CD14-positive monocyte (primary cell): Measurements from ENCODE around the gene ABCA6. TPM values are rescaled to one million over a fixed set of nuclear protein-coding genes. Genes with fewer than 3 reads are reported as not detected.

Experiments used
- DNase-seq, 3 donors: peaks; one replicate each; pipeline ENCODE4 v3.0.0-alpha.2; 2011 to 2022
- H2AFZ ChIP-seq: 2 replicates; pipeline ENCODE4 v1.6.0; 2012; ENCODE audit warnings: mild to moderate bottlenecking, low read depth, low read length, inconsistent platforms; ENCODE audit not compliant: insufficient read depth, poor library complexity, severe bottlenecking
- H3K27ac ChIP-seq, 2 donors: 1 replicate in 1 of 2; 2 replicates in 1 of 2; pipeline ENCODE4 v1.5.1; 2012 to 2013; ENCODE audit warnings: low read length in 2 of 2, control low read depth in 1 of 2, inconsistent platforms in 1 of 2, low read depth in 1 of 2, mild to moderate bottlenecking in 1 of 2
- H3K27me3 ChIP-seq, 2 donors: one replicate each; pipeline versions ENCODE4 v1.6.0 to v1.6.1; 2011 to 2013; ENCODE audit warnings: low read length in 2 of 2; ENCODE audit not compliant: control insufficient read depth in 2 of 2, insufficient read depth in 2 of 2
- H3K36me3 ChIP-seq, 2 donors: replicated peaks in 1 of 2; 1 replicate in 1 of 2; 2 replicates in 1 of 2; pipeline versions ENCODE4 v1.5.1 to v1.6.1; 2012 to 2013; ENCODE audit warnings: low read length in 2 of 2, control low read depth in 1 of 2, inconsistent platforms in 1 of 2, mild to moderate bottlenecking in 1 of 2; ENCODE audit not compliant: insufficient read depth in 2 of 2, control insufficient read depth in 1 of 2
- H3K4me1 ChIP-seq, 2 donors: 1 replicate in 1 of 2; 2 replicates in 1 of 2; pipeline versions ENCODE4 v1.5.1 to v1.6.1; 2012 to 2013; ENCODE audit warnings: low read length in 2 of 2, control low read depth in 1 of 2, inconsistent platforms in 1 of 2, mild to moderate bottlenecking in 1 of 2, moderate library complexity in 1 of 2; ENCODE audit not compliant: insufficient read depth in 2 of 2, control insufficient read depth in 1 of 2
- H3K4me2 ChIP-seq: replicated peaks from 2 replicates; pipeline ENCODE3; 2012; ENCODE audit warnings: low read length, moderate library complexity, mild to moderate bottlenecking; ENCODE audit not compliant: poor library complexity, severe bottlenecking; ENCODE audit errors: extremely low read depth
- H3K4me3 ChIP-seq, 3 experiments: fragments of 200-600 bp in 1 of 3; sonication (generic) in 1 of 3; replicated peaks in 1 of 3; 1 replicate in 2 of 3; 2 replicates in 1 of 3; pipeline ENCODE4 v1.5.1; 2011 to 2013; ENCODE audit warnings: low read length in 3 of 3, mild to moderate bottlenecking in 3 of 3, control low read depth in 2 of 3, low read depth in 2 of 3, inconsistent platforms in 1 of 3, moderate library complexity in 1 of 3
- H3K79me2 ChIP-seq: 2 replicates; pipeline ENCODE4 v1.6.0; 2012; ENCODE audit warnings: mild to moderate bottlenecking, control low read depth, inconsistent platforms, low read length, moderate library complexity; ENCODE audit not compliant: insufficient read depth
- H3K9ac ChIP-seq: 2 replicates; pipeline ENCODE4 v1.6.0; 2017; ENCODE audit warnings: low read length, mild to moderate bottlenecking; ENCODE audit not compliant: insufficient read depth, poor library complexity, severe bottlenecking
- H3K9me3 ChIP-seq, 2 donors: replicated peaks in 1 of 2; 1 replicate in 1 of 2; 2 replicates in 1 of 2; pipeline versions ENCODE4 v1.5.1 to v1.6.1; 2012 to 2013; ENCODE audit warnings: low read length in 2 of 2, control low read depth in 1 of 2; ENCODE audit not compliant: control insufficient read depth in 1 of 2, insufficient read depth in 1 of 2
- H4K20me1 ChIP-seq: 2 replicates; pipeline ENCODE4 v1.6.0; 2012; ENCODE audit warnings: mild to moderate bottlenecking, low read length, control low read depth, moderate library complexity; ENCODE audit not compliant: insufficient read depth
- H3K27ac Mint-ChIP-seq, 7 donors: one replicate each; pipeline ENCODE4 v1.8.0; 2020; ENCODE audit warnings: mild to moderate bottlenecking in 7 of 7, mixed read lengths in 7 of 7, moderate library complexity in 6 of 7, inconsistent platforms in 2 of 7
- H3K27me3 Mint-ChIP-seq, 3 donors: one replicate each; pipeline ENCODE4 v1.8.0; 2021 to 2022; ENCODE audit warnings: low read depth in 3 of 3, mild to moderate bottlenecking in 3 of 3, mixed read lengths in 3 of 3, moderate library complexity in 3 of 3, inconsistent platforms in 1 of 3
- H3K36me3 Mint-ChIP-seq, 2 donors: one replicate each; pipeline ENCODE4 v1.8.0; 2020; ENCODE audit warnings: mixed read lengths in 2 of 2, inconsistent platforms in 1 of 2, mild to moderate bottlenecking in 1 of 2
- H3K4me1 Mint-ChIP-seq: one replicate; pipeline ENCODE4 v1.8.0; 2020; ENCODE audit warnings: mild to moderate bottlenecking, mixed read lengths
- H3K4me3 Mint-ChIP-seq, 2 donors: one replicate each; pipeline ENCODE4 v1.8.0; 2020; ENCODE audit warnings: mild to moderate bottlenecking in 2 of 2, mixed read lengths in 2 of 2, moderate library complexity in 1 of 2
- H3K9me3 Mint-ChIP-seq, 7 donors: one replicate each; pipeline ENCODE4 v1.8.0; 2020 to 2022; ENCODE audit warnings: mixed read lengths in 7 of 7, mild to moderate bottlenecking in 6 of 7, moderate library complexity in 6 of 7, inconsistent platforms in 2 of 7
- CTCF ChIP-seq: fragments of 200-600 bp; IDR thresholded peaks from one replicate; pipeline ENCODE4 v1.8.0; 2022; ENCODE audit warnings: antibody characterized with exemption, mild to moderate bottlenecking
- WGBS: methylation state at CpG from one replicate; pipeline ENCODE4 v1.1.5; 2013; ENCODE audit warnings: missing lambda C conversion rate; ENCODE audit not compliant: insufficient coverage; 5-methylcytosine and 5-hydroxymethylcytosine counted together
- intact Hi-C, 2 donors: fragments of 100-400 bp; cut with micrococcal nuclease; formaldehyde crosslinking; loops; one replicate each; pipeline versions ENCODE4 v1.15.0 to v1.15.1; 2023
- polyA plus RNA-seq, 3 donors: library from polyadenylated mRNA; depleted of rRNA in 1 of 3; unstranded in 2 of 3; stranded (reverse) in 1 of 3; fragments of 300-500 nt in 2 of 3; fragments of >200 nt in 1 of 3; fragmentation: Illumina TruSeq in 2 of 3; gene quantifications; 1 replicate in 2 of 3; 2 replicates in 1 of 3; pipeline ENCODE4 v1.2.3, GENCODE V29; 2012 to 2021

ABCA6 gene
- polyA plus RNA-seq, 3 donors = 0.52 to 0.93 (median 0.76) TPM

- Histone ChIP-seq H3K9me3 (peaks cover 0 to 3% of the 10 kb centered on the region in 2 donors), H3K27ac (no peak overlapping the region), H3K27me3 (no peaks in the 10 kb centered on the region), H4K20me1 (no peaks in the 10 kb centered on the region), H3K4me2 (no peak overlapping the region), H3K4me1 (peaks cover 3 to 4% of the 10 kb centered on the region in 2 donors), H3K4me3 (no peak overlapping the region), H3K36me3 (no peaks in the 10 kb centered on the region), H3K9ac (no peak overlapping the region), H3K79me2 (no peaks in the 10 kb centered on the region), H2AFZ (no peak overlapping the region)
- Mint-ChIP-seq H3K36me3 (no peaks in the 10 kb centered on the region), H3K27me3 (no peaks in the 10 kb centered on the region), H3K9me3 (peaks cover 2 to 14% (median 7%) of the 10 kb centered on the region in 7 donors), H3K27ac (no peak overlapping the region), H3K4me1 (peaks cover 5% of the 10 kb centered on the region), H3K4me3 (no peak overlapping the region)
- DNase-seq = no peak
- TF ChIP-seq CTCF = no peak
- WGBS = no CpG with 5 or more reads among the region's 3 CpGs
- intact Hi-C loops = no loop called here
Observed at GRCh38 chr17:69134112-69134511, 7.6 kb downstream of the ABCA6 start.

GRCh38 chr17:69130627-69131296 is 10.9 kb downstream of the ABCA6 start:
- Histone ChIP-seq H3K4me1 (peaks cover 3 to 4% of the 10 kb centered on the region in 2 donors), H3K4me3 (no peak overlapping the region), H3K4me2 (no peak overlapping the region), H3K27ac (no peak overlapping the region), H2AFZ (no peak overlapping the region), H3K27me3 (no peaks in the 10 kb centered on the region), H3K9me3 (peaks cover 0 to 3% of the 10 kb centered on the region in 2 donors), H3K9ac (no peak overlapping the region), H3K79me2 (no peaks in the 10 kb centered on the region), H4K20me1 (no peaks in the 10 kb centered on the region), H3K36me3 (no peaks in the 10 kb centered on the region)
- no peak for TF ChIP-seq CTCF
- H3K9me3 Mint-ChIP-seq = peaks cover 2 to 14% (median 7%) of the 10 kb centered on the region in 7 donors
- intact Hi-C loops = no loop called here
- H3K4me1 Mint-ChIP-seq = peaks cover 5% of the 10 kb centered on the region
- WGBS = no CpG with 5 or more reads among the region's 6 CpGs
- peaks cover 0 to 2% (median 0%) of the 10 kb centered on the region in 3 donors for H3K27me3 Mint-ChIP-seq
- DNase-seq = no peak
- no peak overlapping the region for H3K27ac Mint-ChIP-seq
- no peak overlapping the region for H3K4me3 Mint-ChIP-seq
- H3K36me3 Mint-ChIP-seq = peaks cover 0 to 2% of the 10 kb centered on the region in 2 donors
